A673 (cell line): ENCODE measurements around the gene RERE. TPM values are rescaled to one million over a fixed set of nuclear protein-coding genes. Genes with fewer than 3 reads are reported as not detected.
A peak's percentile ranks its signal among the peaks of the same experiment; 100 is the strongest.

ENCODE experiments used
- BruUV-seq: library from RNA; stranded (reverse); fragments of 400-500 nt; replicated peaks from 2 replicates; lab custom pipeline; 2021; lab: Mats Ljungman, UMichigan
- CTCF ChIA-PET: fragments of 300-600 bp; sonication (Branson Sonifier 250); formaldehyde crosslinking; loops from one replicate; lab custom pipeline; 2022; ENCODE audit warnings: antibody characterized with exemption; lab: Charles Lee
- POLR2A ChIA-PET: fragments of 300-600 bp; sonication (Branson Sonifier 250); formaldehyde crosslinking; loops from one replicate; lab custom pipeline; 2022; ENCODE audit warnings: antibody characterized with exemption; ENCODE audit not compliant: low non-redundant PET; lab: Charles Lee
- DNase-seq: peaks from one replicate; pipeline ENCODE4 v3.0.0-alpha.2; 2015; ENCODE audit warnings: low spot score
- H3K27ac ChIP-seq: fragments of 200-600 bp; sonication (generic); 2 replicates; pipeline ENCODE4 v1.5.1; 2016; ENCODE audit warnings: mixed run types, low read depth, mild to moderate bottlenecking, mixed read lengths, antibody characterized with exemption, low read length; ENCODE audit not compliant: poor library complexity, severe bottlenecking
- H3K27me3 ChIP-seq: fragments of 200-600 bp; sonication (generic); replicated peaks from 2 replicates; pipeline ENCODE4 v1.6.1; 2017; ENCODE audit warnings: mixed run types, low read depth, mild to moderate bottlenecking, mixed read lengths, antibody characterized with exemption, low read length; ENCODE audit not compliant: insufficient read depth, poor library complexity
- H3K36me3 ChIP-seq: fragments of 200-600 bp; sonication (generic); 2 replicates; pipeline ENCODE4 v1.6.1; 2016; ENCODE audit warnings: mixed run types, mild to moderate bottlenecking, mixed read lengths, antibody characterized with exemption, low read length; ENCODE audit not compliant: insufficient read depth, poor library complexity, severe bottlenecking
- H3K4me1 ChIP-seq: fragments of 200-600 bp; sonication (generic); 2 replicates; pipeline ENCODE4 v1.6.1; 2017; ENCODE audit warnings: mixed run types, mild to moderate bottlenecking, mixed read lengths, antibody characterized with exemption, low read length; ENCODE audit not compliant: insufficient read depth, poor library complexity, severe bottlenecking
- H3K4me3 ChIP-seq: fragments of 200-600 bp; sonication (generic); 2 replicates; pipeline ENCODE4 v1.5.1; 2016; ENCODE audit warnings: low read depth, mixed run types, mild to moderate bottlenecking, mixed read lengths, low read length; ENCODE audit not compliant: poor library complexity, severe bottlenecking
- H3K9me3 ChIP-seq: fragments of 200-600 bp; sonication (generic); 2 replicates; pipeline ENCODE4 v1.6.1; 2016; ENCODE audit warnings: mixed run types, low read depth, mild to moderate bottlenecking, mixed read lengths, antibody characterized with exemption, low read length; ENCODE audit not compliant: poor library complexity, severe bottlenecking
- CTCF ChIP-seq: fragments of 300-800, 200-600 bp; sonication (generic); conservative IDR thresholded peaks from 2 replicates; pipeline ENCODE4 v1.5.1; 2017; ENCODE audit warnings: low read depth, mild to moderate bottlenecking, antibody characterized with exemption, low read length, moderate library complexity, mixed read lengths
- EZH2 ChIP-seq: fragments of 200-600 bp; sonication (generic); IDR thresholded peaks from 2 replicates; pipeline ENCODE4 v1.6.1; 2017; ENCODE audit warnings: borderline replicate concordance, low read depth, mild to moderate bottlenecking, mixed read lengths, antibody characterized with exemption, low read length; ENCODE audit not compliant: poor library complexity, severe bottlenecking
- intact Hi-C: fragments of 100-400 bp; cut with micrococcal nuclease; formaldehyde crosslinking; loops from one replicate; pipeline ENCODE4 v1.10.0; 2022; ENCODE audit not compliant: unreplicated experiment
- total RNA-seq: library from RNA; stranded (reverse); gene quantifications from 2 replicates; pipeline ENCODE4 v1.2.3, GENCODE V29; 2021

RERE gene
- total RNA-seq, 1 experiment from 2014 or later, result 188 TPM

- H3K36me3 ChIP-seq, result no peaks in the 10 kb centered on the region
- no peaks in the 10 kb centered on the region for H3K9me3 ChIP-seq
- intact Hi-C loops, result no loop called here
- ChIA-PET POLR2A (interaction anchor here (0.6 kb wide), 1 partner anchor 25 kb away, joined by 7 read pairs; no protein-coding TSS in a partner anchor), CTCF (no interaction called here)
- H3K27me3 ChIP-seq, result no peaks in the 10 kb centered on the region
- TF ChIP-seq EZH2, result no peak
- BruUV-seq, result no TSS peak
- H3K4me1 ChIP-seq, result peaks cover 28% of the 10 kb centered on the region
- no peak overlapping the region for H3K4me3 ChIP-seq
- H3K27ac ChIP-seq, result no peak overlapping the region
- DNase-seq, result no peak
Observed at GRCh38 chr1:8427493-8427892, 389.9 kb downstream of the RERE start.

GRCh38 chr1:8426996-8427395 is 390.4 kb downstream of the RERE start:
- TF ChIP-seq EZH2 (no peak), CTCF (no peak)
- ChIA-PET CTCF (no interaction called here), POLR2A (interaction anchor here (0.6 kb wide), 1 partner anchor 25 kb away, joined by 7 read pairs; no protein-coding TSS in a partner anchor)
- Histone ChIP-seq H3K4me3 (no peak overlapping the region), H3K27me3 (no peaks in the 10 kb centered on the region), H3K9me3 (no peaks in the 10 kb centered on the region), H3K36me3 (no peaks in the 10 kb centered on the region), H3K4me1 (peaks cover 29% of the 10 kb centered on the region), H3K27ac (no peak overlapping the region)
- intact Hi-C loops, result no loop called here
- BruUV-seq, result no TSS peak
- DNase-seq, result no peak

GRCh38 chr1:8425781-8426161 is 391.7 kb downstream of the RERE start:
- no peak overlapping the region for H3K4me3 ChIP-seq
- H3K27me3 ChIP-seq, result no peaks in the 10 kb centered on the region
- no peak for DNase-seq
- no peak overlapping the region for H3K27ac ChIP-seq
- no TSS peak for BruUV-seq
- H3K9me3 ChIP-seq, result no peaks in the 10 kb centered on the region
- H3K36me3 ChIP-seq, result peaks cover 4% of the 10 kb centered on the region
- POLR2A ChIA-PET, result no interaction called here
- peaks cover 37% of the 10 kb centered on the region for H3K4me1 ChIP-seq
- CTCF ChIA-PET, result no interaction called here
- no peak for TF ChIP-seq CTCF
- no peak for TF ChIP-seq EZH2
- intact Hi-C loops, result loop anchor here (2.0 kb wide), 1 partner anchor 51 kb away; no protein-coding TSS in a partner anchor

- no peak for TF ChIP-seq EZH2
- TF ChIP-seq CTCF, result no peak
- Histone ChIP-seq H3K9me3 (no peaks in the 10 kb centered on the region), H3K36me3 (peaks cover 8% of the 10 kb centered on the region), H3K27me3 (no peaks in the 10 kb centered on the region), H3K4me3 (no peak overlapping the region), H3K27ac (peak overlapping the region; percentile 81), H3K4me1 (peaks cover 37% of the 10 kb centered on the region)
- no TSS peak for BruUV-seq
- POLR2A ChIA-PET, result interaction anchor here (0.6 to 0.7 kb wide), 3 partner anchors 16 to 658 kb away, joined by 3 to 9 read pairs (median 3); no protein-coding TSS in a partner anchor
- CTCF ChIA-PET, result no interaction called here
- intact Hi-C loops, result loop anchor here (2.0 kb wide), 1 partner anchor 50 kb away; no protein-coding TSS in a partner anchor
- no peak for DNase-seq
Observed at GRCh38 chr1:8425150-8425780, 392.2 kb downstream of the RERE start.
